Neural cell (in vitro differentiated cells): ENCODE measurements around the gene NUDCD3. TPM values are rescaled to one million over a fixed set of nuclear protein-coding genes. Genes with fewer than 3 reads are reported as not detected.

Experiments used
- H2AFZ ChIP-seq: fragments of 200-600, 300-800 bp; sonication (generic), shearing (Covaris generic); 2 replicates; pipeline ENCODE4 v1.6.0; 2014; ENCODE audit warnings: low read depth, mild to moderate bottlenecking, antibody characterized with exemption, low read length, moderate library complexity
- H3F3A ChIP-seq: fragments of 200-600 bp; shearing (Covaris generic); 2 replicates; pipeline ENCODE4 v1.6.1; 2016; ENCODE audit warnings: mild to moderate bottlenecking, moderate library complexity, mixed read lengths, antibody characterized with exemption, low read length; ENCODE audit not compliant: insufficient read depth, poor library complexity, severe bottlenecking
- H3K27ac ChIP-seq: fragments of 200-600, 300-800 bp; sonication (generic), shearing (Covaris generic); 2 replicates; pipeline ENCODE4 v1.5.1; 2014; ENCODE audit warnings: mild to moderate bottlenecking, low read length, moderate library complexity
- H3K27me3 ChIP-seq: fragments of 300-800, 200-600 bp; sonication (generic), shearing (Covaris generic); 2 replicates; pipeline ENCODE4 v1.6.0; 2014; ENCODE audit warnings: mild to moderate bottlenecking, low read depth, low read length, moderate library complexity; ENCODE audit not compliant: insufficient read depth
- H3K36me3 ChIP-seq: fragments of 300-800, 200-600 bp; sonication (generic), shearing (Covaris generic); 2 replicates; pipeline ENCODE4 v1.5.1; 2014; ENCODE audit warnings: mild to moderate bottlenecking, antibody characterized with exemption, low read length, moderate library complexity; ENCODE audit not compliant: insufficient read depth
- H3K4me2 ChIP-seq: fragments of 300-800, 200-600 bp; sonication (generic), shearing (Covaris generic); 2 replicates; pipeline ENCODE4 v1.6.0; 2014; ENCODE audit warnings: mild to moderate bottlenecking, low read length
- H3K4me3 ChIP-seq: fragments of 300-800, 200-600 bp; sonication (generic), shearing (Covaris generic); 2 replicates; pipeline ENCODE4 v1.5.1; 2014; ENCODE audit warnings: mild to moderate bottlenecking, low read length, moderate library complexity
- H3K79me2 ChIP-seq: fragments of 200-600 bp; shearing (Covaris generic); replicated peaks from 2 replicates; pipeline ENCODE4 v1.6.0; 2014; ENCODE audit warnings: mild to moderate bottlenecking, low read length, moderate library complexity; ENCODE audit not compliant: insufficient read depth
- H3K9ac ChIP-seq: fragments of 300-800, 200-600 bp; sonication (generic), shearing (Covaris generic); 2 replicates; pipeline ENCODE4 v1.6.1; 2016; ENCODE audit warnings: mild to moderate bottlenecking, low read length, mixed read lengths
- H3K9me2 ChIP-seq: fragments of 200-600 bp; shearing (Covaris generic); 2 replicates; pipeline ENCODE4 v1.6.1; 2016; ENCODE audit warnings: mild to moderate bottlenecking, low read length, mixed read lengths; ENCODE audit not compliant: insufficient read depth
- H3K9me3 ChIP-seq: fragments of 200-600, 300-800 bp; sonication (generic), shearing (Covaris generic); 2 replicates; pipeline ENCODE4 v1.6.1; 2016; ENCODE audit warnings: mild to moderate bottlenecking, mixed run types, low read length, moderate library complexity, mixed read lengths
- H4K20me1 ChIP-seq: fragments of 200-600 bp; shearing (Covaris generic); 2 replicates; pipeline ENCODE4 v1.6.1; 2016; ENCODE audit warnings: mild to moderate bottlenecking, mixed run types; ENCODE audit not compliant: insufficient read depth
- CTCF ChIP-seq: fragments of 450-650 bp; IDR thresholded peaks from 2 replicates; pipeline ENCODE4 v1.5.1; 2014; ENCODE audit warnings: antibody characterized with exemption, mild to moderate bottlenecking, moderate library complexity; ENCODE audit not compliant: poor library complexity, severe bottlenecking
- EP300 ChIP-seq: fragments of 450-650 bp; conservative IDR thresholded peaks from 2 replicates; pipeline ENCODE4 v1.6.1; 2014; ENCODE audit warnings: antibody characterized with exemption, mild to moderate bottlenecking, moderate library complexity; ENCODE audit not compliant: poor library complexity, severe bottlenecking
- EZH2 ChIP-seq: fragments of 200-600, 300-800 bp; shearing (Covaris generic), sonication (generic); IDR thresholded peaks from 2 replicates; pipeline ENCODE4 v1.6.1; 2014; ENCODE audit warnings: antibody characterized with exemption, low read length, borderline replicate concordance, mild to moderate bottlenecking; ENCODE audit not compliant: insufficient read depth, poor library complexity, severe bottlenecking
- MXI1 ChIP-seq: fragments of 450-650 bp; conservative IDR thresholded peaks from 2 replicates; pipeline ENCODE4 v1.6.1; 2014; ENCODE audit warnings: antibody characterized with exemption, mild to moderate bottlenecking; ENCODE audit not compliant: poor library complexity, severe bottlenecking
- POLR2AphosphoS5 ChIP-seq: IDR thresholded peaks from 2 replicates; pipeline ENCODE4 v1.6.1; 2012
- RAD21 ChIP-seq: fragments of 450-650 bp; conservative IDR thresholded peaks from 2 replicates; pipeline ENCODE4 v1.6.1; 2014; ENCODE audit warnings: antibody characterized with exemption, mild to moderate bottlenecking, moderate library complexity
- REST ChIP-seq: IDR thresholded peaks from 2 replicates; pipeline ENCODE4 v1.6.1; 2012; ENCODE audit warnings: borderline replicate concordance
- SMC3 ChIP-seq: fragments of 450-650 bp; conservative IDR thresholded peaks from 2 replicates; pipeline ENCODE4 v1.6.1; 2014; ENCODE audit warnings: antibody characterized with exemption, mild to moderate bottlenecking, moderate library complexity; ENCODE audit not compliant: poor library complexity
- TAF1 ChIP-seq: IDR thresholded peaks from 2 replicates; pipeline ENCODE4 v1.6.1; 2012; ENCODE audit warnings: low read depth
- polyA plus RNA-seq: library from polyadenylated mRNA; depleted of rRNA; stranded (reverse); fragments of >200 nt; gene quantifications from 2 replicates; pipeline ENCODE4 v1.2.3, GENCODE V29; 2014

Gene NUDCD3
- polyA plus RNA-seq, 1 donor from 2014 or later, result 69.9 TPM

GRCh38 chr7:44524811-44525388 is 34.4 kb upstream of the NUDCD3 start:
- H3F3A ChIP-seq, result no peaks in the 10 kb centered on the region
- H3K4me3 ChIP-seq, result no peak overlapping the region
- H3K9ac ChIP-seq, result no peak overlapping the region
- H3K79me2 ChIP-seq, result no peaks in the 10 kb centered on the region
- H3K27ac ChIP-seq, result no peak overlapping the region
- H2AFZ ChIP-seq, result no peak overlapping the region
- H3K9me2 ChIP-seq, result no peaks in the 10 kb centered on the region
- no peak overlapping the region for H3K4me2 ChIP-seq
- no peaks in the 10 kb centered on the region for H4K20me1 ChIP-seq
- no peaks in the 10 kb centered on the region for H3K27me3 ChIP-seq
- TF ChIP-seq CTCF (no peak), REST (no peak), MXI1 (no peak), SMC3 (no peak), POLR2AphosphoS5 (no peak), TAF1 (no peak), RAD21 (no peak), EZH2 (no peak), EP300 (no peak)
- H3K36me3 ChIP-seq, result no peaks in the 10 kb centered on the region
- H3K9me3 ChIP-seq, result no peaks in the 10 kb centered on the region

- no peak overlapping the region for H2AFZ ChIP-seq
- H3K9me3 ChIP-seq, result no peaks in the 10 kb centered on the region
- H4K20me1 ChIP-seq, result no peaks in the 10 kb centered on the region
- no peak overlapping the region for H3K4me3 ChIP-seq
- H3K4me2 ChIP-seq, result no peak overlapping the region
- no peaks in the 10 kb centered on the region for H3K36me3 ChIP-seq
- H3K9me2 ChIP-seq, result no peaks in the 10 kb centered on the region
- H3K9ac ChIP-seq, result no peak overlapping the region
- H3K79me2 ChIP-seq, result no peaks in the 10 kb centered on the region
- TF ChIP-seq SMC3 (no peak), CTCF (no peak), EP300 (no peak), EZH2 (no peak), TAF1 (no peak), REST (no peak), RAD21 (no peak), MXI1 (no peak), POLR2AphosphoS5 (no peak)
- no peaks in the 10 kb centered on the region for H3K27me3 ChIP-seq
- H3K27ac ChIP-seq, result no peak overlapping the region
- H3F3A ChIP-seq, result no peaks in the 10 kb centered on the region
Observed at GRCh38 chr7:44522315-44522714, 31.9 kb upstream of the NUDCD3 start.
